ENCODE data around the gene FBXL19. TPM values are rescaled to one million over a fixed set of nuclear protein-coding genes. Genes with fewer than 3 reads are reported as not detected.

The FBXL19 gene
- total and polyA plus RNA-seq, 2 of the 13 experiments (the other 11 are each of a cell fraction or from before 2014, with no cell fraction given): 6.0 to 13.7 TPM

DNA sequence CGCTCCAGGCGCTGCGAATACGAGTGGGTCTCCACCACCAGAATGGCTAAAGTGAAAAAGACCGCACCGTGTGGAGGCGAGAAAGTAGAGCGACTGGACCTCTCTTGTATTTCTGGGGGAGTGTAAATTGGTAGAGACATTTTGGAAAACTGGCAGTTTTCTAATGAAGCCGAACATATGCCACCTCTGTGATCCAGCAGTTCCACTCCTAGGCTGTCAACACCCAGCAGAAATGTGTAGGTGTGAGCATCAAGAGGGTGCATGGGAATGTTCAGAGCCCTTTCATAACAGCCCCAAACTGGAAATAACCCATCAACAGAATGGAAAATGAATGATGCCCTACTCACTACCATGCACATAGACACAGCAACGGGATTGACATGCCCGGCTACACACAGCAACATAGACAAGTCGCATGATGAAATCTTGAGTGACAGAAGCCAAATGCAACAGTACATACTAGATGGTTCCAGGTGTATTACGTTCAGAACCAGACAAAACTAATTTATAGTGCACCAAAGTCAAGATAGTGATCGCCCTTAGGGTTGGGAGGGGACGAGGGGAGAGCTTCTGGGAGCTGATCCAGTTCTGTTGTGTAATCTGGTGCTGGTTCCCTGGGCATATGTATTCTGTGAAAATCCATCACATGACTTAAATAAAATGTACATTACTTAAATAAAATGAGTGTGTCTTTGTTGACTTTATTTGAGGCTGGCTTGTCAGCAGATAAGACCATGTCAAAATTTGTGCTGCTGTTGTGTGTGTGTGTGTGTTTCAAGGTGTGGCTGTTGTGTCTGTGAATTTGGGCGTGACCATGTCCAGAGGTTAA is 28.6 kb upstream of the FBXL19 start (continued):
- TF ChIP-seq, protein P1, sequence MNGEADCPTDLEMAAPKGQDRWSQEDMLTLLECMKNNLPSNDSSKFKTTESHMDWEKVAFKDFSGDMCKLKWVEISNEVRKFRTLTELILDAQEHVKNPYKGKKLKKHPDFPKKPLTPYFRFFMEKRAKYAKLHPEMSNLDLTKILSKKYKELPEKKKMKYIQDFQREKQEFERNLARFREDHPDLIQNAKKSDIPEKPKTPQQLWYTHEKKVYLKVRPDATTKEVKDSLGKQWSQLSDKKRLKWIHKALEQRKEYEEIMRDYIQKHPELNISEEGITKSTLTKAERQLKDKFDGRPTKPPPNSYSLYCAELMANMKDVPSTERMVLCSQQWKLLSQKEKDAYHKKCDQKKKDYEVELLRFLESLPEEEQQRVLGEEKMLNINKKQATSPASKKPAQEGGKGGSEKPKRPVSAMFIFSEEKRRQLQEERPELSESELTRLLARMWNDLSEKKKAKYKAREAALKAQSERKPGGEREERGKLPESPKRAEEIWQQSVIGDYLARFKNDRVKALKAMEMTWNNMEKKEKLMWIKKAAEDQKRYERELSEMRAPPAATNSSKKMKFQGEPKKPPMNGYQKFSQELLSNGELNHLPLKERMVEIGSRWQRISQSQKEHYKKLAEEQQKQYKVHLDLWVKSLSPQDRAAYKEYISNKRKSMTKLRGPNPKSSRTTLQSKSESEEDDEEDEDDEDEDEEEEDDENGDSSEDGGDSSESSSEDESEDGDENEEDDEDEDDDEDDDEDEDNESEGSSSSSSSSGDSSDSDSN (CRISPR knock-in tag; IDR thresholded peaks at IDR 0.05): no peak
- TF ChIP-seq SALL2 (CRISPR knock-in tag; IDR thresholded peaks at IDR 0.05) (no peak), MED8 (CRISPR knock-in tag; IDR thresholded peaks at IDR 0.05; ENCODE audit: insufficient replicate concordance) (peak; percentile 7), SMARCC2 (IDR thresholded peaks at IDR 0.05) (no peak), HCFC1 (IDR thresholded peaks at IDR 0.05; ENCODE audit: low read depth, low read length) (no peak), ZNF619 (CRISPR knock-in tag; IDR thresholded peaks at IDR 0.05) (0 out of 2 replicates have a peak, but pooled peaks have one; percentile 11), LCORL (IDR thresholded peaks at IDR 0.05) (no peak), LCORL (CRISPR knock-in tag; IDR thresholded peaks at IDR 0.05) (no peak), ARNTL (CRISPR knock-in tag; IDR thresholded peaks at IDR 0.05) (no peak), ZNF343 (CRISPR knock-in tag; IDR thresholded peaks at IDR 0.05) (no peak), ZMYM4 (CRISPR knock-in tag; IDR thresholded peaks at IDR 0.05) (no peak), ZNF747 (CRISPR knock-in tag; IDR thresholded peaks at IDR 0.05; ENCODE audit: borderline replicate concordance) (peak; percentile 65; the same call in 1 of the 2 replicates), MYC (CRISPR knock-in tag; IDR thresholded peaks at IDR 0.05; ENCODE audit: borderline replicate concordance) (no peak), ZSCAN31 (CRISPR knock-in tag; IDR thresholded peaks at IDR 0.05; ENCODE audit: low read depth) (0 out of 2 replicates have a peak, but pooled peaks have one; percentile 56), ZNF567 (CRISPR knock-in tag; IDR thresholded peaks at IDR 0.05; ENCODE audit: borderline replicate concordance) (no peak), DNMT1 (CRISPR knock-in tag; IDR thresholded peaks at IDR 0.05) (no peak), MATR3 (CRISPR knock-in tag; IDR thresholded peaks at IDR 0.05) (no peak)
- TF ChIP-seq, protein P2, sequence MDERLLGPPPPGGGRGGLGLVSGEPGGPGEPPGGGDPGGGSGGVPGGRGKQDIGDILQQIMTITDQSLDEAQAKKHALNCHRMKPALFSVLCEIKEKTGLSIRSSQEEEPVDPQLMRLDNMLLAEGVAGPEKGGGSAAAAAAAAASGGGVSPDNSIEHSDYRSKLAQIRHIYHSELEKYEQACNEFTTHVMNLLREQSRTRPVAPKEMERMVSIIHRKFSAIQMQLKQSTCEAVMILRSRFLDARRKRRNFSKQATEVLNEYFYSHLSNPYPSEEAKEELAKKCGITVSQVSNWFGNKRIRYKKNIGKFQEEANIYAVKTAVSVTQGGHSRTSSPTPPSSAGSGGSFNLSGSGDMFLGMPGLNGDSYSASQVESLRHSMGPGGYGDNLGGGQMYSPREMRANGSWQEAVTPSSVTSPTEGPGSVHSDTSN (CRISPR knock-in tag; IDR thresholded peaks at IDR 0.05): no peak
- TF ChIP-seq, protein P3, sequence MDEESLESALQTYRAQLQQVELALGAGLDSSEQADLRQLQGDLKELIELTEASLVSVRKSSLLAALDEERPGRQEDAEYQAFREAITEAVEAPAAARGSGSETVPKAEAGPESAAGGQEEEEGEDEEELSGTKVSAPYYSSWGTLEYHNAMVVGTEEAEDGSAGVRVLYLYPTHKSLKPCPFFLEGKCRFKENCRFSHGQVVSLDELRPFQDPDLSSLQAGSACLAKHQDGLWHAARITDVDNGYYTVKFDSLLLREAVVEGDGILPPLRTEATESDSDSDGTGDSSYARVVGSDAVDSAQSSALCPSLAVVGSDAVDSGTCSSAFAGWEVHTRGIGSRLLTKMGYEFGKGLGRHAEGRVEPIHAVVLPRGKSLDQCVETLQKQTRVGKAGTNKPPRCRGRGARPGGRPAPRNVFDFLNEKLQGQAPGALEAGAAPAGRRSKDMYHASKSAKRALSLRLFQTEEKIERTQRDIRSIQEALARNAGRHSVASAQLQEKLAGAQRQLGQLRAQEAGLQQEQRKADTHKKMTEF (CRISPR knock-in tag; IDR thresholded peaks at IDR 0.05): no peak
- TF ChIP-seq, protein P4, sequence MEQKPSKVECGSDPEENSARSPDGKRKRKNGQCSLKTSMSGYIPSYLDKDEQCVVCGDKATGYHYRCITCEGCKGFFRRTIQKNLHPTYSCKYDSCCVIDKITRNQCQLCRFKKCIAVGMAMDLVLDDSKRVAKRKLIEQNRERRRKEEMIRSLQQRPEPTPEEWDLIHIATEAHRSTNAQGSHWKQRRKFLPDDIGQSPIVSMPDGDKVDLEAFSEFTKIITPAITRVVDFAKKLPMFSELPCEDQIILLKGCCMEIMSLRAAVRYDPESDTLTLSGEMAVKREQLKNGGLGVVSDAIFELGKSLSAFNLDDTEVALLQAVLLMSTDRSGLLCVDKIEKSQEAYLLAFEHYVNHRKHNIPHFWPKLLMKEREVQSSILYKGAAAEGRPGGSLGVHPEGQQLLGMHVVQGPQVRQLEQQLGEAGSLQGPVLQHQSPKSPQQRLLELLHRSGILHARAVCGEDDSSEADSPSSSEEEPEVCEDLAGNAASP (CRISPR knock-in tag; IDR thresholded peaks at IDR 0.05; ENCODE audit: borderline replicate concordance): no peak
- TF ChIP-seq, protein P5, sequence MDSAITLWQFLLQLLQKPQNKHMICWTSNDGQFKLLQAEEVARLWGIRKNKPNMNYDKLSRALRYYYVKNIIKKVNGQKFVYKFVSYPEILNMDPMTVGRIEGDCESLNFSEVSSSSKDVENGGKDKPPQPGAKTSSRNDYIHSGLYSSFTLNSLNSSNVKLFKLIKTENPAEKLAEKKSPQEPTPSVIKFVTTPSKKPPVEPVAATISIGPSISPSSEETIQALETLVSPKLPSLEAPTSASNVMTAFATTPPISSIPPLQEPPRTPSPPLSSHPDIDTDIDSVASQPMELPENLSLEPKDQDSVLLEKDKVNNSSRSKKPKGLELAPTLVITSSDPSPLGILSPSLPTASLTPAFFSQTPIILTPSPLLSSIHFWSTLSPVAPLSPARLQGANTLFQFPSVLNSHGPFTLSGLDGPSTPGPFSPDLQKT (CRISPR knock-in tag; IDR thresholded peaks at IDR 0.05; ENCODE audit: borderline replicate concordance): no peak

Data from HepG2 (cell line).